Gastrocnemius medialis (tissue), 4 donors: ENCODE results near the gene PIR. TPM values are rescaled to one million over a fixed set of nuclear protein-coding genes. Genes with fewer than 3 reads are reported as not detected.

Experiments
- ATAC-seq, 2 donors: fragments of 150-250 bp; one replicate each; pipeline ENCODE4 v1.9.1; 2016
- DNase-seq, 2 donors: peaks; one replicate each; pipeline ENCODE4 v3.0.0-alpha.2; 2019
- H3K27ac ChIP-seq, 4 donors: fragments of 200-600 bp; sonication (generic); 1 replicate in 1 of 4; 2 replicates in 3 of 4; pipeline ENCODE4 v1.5.1; 2016 to 2018; ENCODE audit warnings: mild to moderate bottlenecking in 2 of 4, moderate library complexity in 1 of 4
- H3K27me3 ChIP-seq, 3 donors: fragments of 200-600 bp; sonication (generic) in 2 of 3; 1 replicate in 1 of 3; 2 replicates in 2 of 3; pipeline versions ENCODE4 v1.5.1 to v1.6.0; 2016 to 2019; ENCODE audit warnings: mild to moderate bottlenecking in 1 of 3, moderate library complexity in 1 of 3
- H3K36me3 ChIP-seq, 2 donors: fragments of 200-600 bp; sonication (generic) in 1 of 2; one replicate each; pipeline ENCODE4 v1.5.1; 2017 to 2018
- H3K4me1 ChIP-seq, 2 donors: fragments of 200-600 bp; sonication (generic) in 1 of 2; one replicate each; pipeline ENCODE4 v1.5.1; 2016 to 2017; ENCODE audit warnings: mild to moderate bottlenecking in 2 of 2
- H3K4me3 ChIP-seq, 4 donors: fragments of 200-600 bp; sonication (generic) in 3 of 4; 1 replicate in 1 of 4; 2 replicates in 3 of 4; pipeline ENCODE4 v1.5.1; 2016 to 2019; ENCODE audit warnings: mild to moderate bottlenecking in 2 of 4
- H3K9me3 ChIP-seq, 3 donors: fragments of 200-600 bp; sonication (generic) in 2 of 3; 1 replicate in 1 of 3; 2 replicates in 2 of 3; pipeline ENCODE4 v1.5.1; 2016 to 2019
- POLR2A ChIP-seq, 2 donors: fragments of 450-650 bp; IDR thresholded peaks; one replicate each; pipeline ENCODE4 v1.6.1; 2017; ENCODE audit warnings: antibody characterized with exemption in 2 of 2, mild to moderate bottlenecking in 2 of 2, moderate library complexity in 2 of 2
- in situ Hi-C, 4 donors: fragments of 200-750 bp; cut with MboI; loops; one replicate each; pipeline versions ENCODE4 v1.15.0 to v1.8.0; 2017; ENCODE audit warnings: low sequenced_read_pairs in 4 of 4
- intact Hi-C: fragments of 100-400 bp; cut with DNase I; formaldehyde crosslinking; loops from one replicate; pipeline ENCODE4 v1.15.1; 2023; ENCODE audit warnings: low total_unique reads
- total RNA-seq, 4 donors: library from RNA; depleted of rRNA; stranded (reverse); fragments of >200 nt; gene quantifications; one replicate each; pipeline versions ENCODE4 v1.1.0 to v1.2.3, GENCODE V29; 2016
- TF ChIP-seq, protein P1 (sequence below), 5 experiments: fragments of 450-650 bp in 3 of 5; fragments of 200-600 bp in 2 of 5; sonication (generic) in 2 of 5; IDR thresholded peaks in 4 of 5; conservative IDR thresholded peaks in 1 of 5; 1 replicate in 4 of 5; 2 replicates in 1 of 5; pipeline ENCODE4 v1.5.1; 2016 to 2019; ENCODE audit warnings: antibody characterized with exemption in 5 of 5, mild to moderate bottlenecking in 3 of 5, moderate library complexity in 3 of 5

PIR gene
- total RNA-seq, 4 donors from 2014 or later: 9.4 to 20.2 (median 14.2) TPM

- in situ Hi-C loops: no loop called here
Measured at GRCh38 chrX:15401378-15401777, 91.8 kb downstream of the PIR start.

DNA sequence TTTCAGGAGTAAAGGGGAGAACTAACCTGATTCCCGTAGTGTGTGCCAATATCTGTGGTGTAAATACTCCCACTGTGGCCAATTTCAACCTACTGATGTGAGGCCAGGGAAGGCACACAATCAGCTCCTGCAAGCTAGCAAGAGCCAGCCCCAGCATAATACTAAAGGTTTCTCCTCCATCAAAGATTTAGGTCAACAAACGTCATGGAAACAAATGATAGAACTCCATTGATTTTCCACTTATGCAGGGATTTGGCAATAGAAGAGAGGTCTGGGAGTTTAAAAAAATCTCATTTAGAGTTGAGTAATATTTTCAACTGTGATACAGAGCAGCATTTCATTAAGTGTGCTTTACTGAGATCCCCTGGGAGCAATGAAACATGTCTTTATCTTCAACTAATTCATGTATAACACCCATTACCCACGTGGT lies 93.2 kb downstream of the PIR start:
- no peaks in the 10 kb centered on the region for H3K27me3 ChIP-seq
- H3K27ac ChIP-seq: no peak overlapping the region
- no peak for DNase-seq
- no peaks in the 10 kb centered on the region for H3K4me1 ChIP-seq
- ATAC-seq: no peak
- TF ChIP-seq, protein P1, sequence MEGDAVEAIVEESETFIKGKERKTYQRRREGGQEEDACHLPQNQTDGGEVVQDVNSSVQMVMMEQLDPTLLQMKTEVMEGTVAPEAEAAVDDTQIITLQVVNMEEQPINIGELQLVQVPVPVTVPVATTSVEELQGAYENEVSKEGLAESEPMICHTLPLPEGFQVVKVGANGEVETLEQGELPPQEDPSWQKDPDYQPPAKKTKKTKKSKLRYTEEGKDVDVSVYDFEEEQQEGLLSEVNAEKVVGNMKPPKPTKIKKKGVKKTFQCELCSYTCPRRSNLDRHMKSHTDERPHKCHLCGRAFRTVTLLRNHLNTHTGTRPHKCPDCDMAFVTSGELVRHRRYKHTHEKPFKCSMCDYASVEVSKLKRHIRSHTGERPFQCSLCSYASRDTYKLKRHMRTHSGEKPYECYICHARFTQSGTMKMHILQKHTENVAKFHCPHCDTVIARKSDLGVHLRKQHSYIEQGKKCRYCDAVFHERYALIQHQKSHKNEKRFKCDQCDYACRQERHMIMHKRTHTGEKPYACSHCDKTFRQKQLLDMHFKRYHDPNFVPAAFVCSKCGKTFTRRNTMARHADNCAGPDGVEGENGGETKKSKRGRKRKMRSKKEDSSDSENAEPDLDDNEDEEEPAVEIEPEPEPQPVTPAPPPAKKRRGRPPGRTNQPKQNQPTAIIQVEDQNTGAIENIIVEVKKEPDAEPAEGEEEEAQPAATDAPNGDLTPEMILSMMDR (IDR thresholded peaks at IDR 0.05 in 4 of 5, conservative IDR thresholded peaks at IDR 0.05 in 1 of 5): no peak
- TF ChIP-seq POLR2A (IDR thresholded peaks at IDR 0.05): no peak
- intact Hi-C loops: no loop called here
- in situ Hi-C loops: no loop called here
- no peaks in the 10 kb centered on the region for H3K9me3 ChIP-seq
- H3K4me3 ChIP-seq: no peak overlapping the region
- no peaks in the 10 kb centered on the region for H3K36me3 ChIP-seq

More at GRCh38 chrX:15401378-15401777, 91.8 kb downstream of the PIR start:
- ATAC-seq (no peak), DNase-seq (no peak)
- H3K27ac ChIP-seq: no peak overlapping the region
- H3K27me3 ChIP-seq: no peaks in the 10 kb centered on the region
- intact Hi-C loops: no loop called here
- no peaks in the 10 kb centered on the region for H3K4me1 ChIP-seq
- H3K36me3 ChIP-seq: no peaks in the 10 kb centered on the region
- no peaks in the 10 kb centered on the region for H3K9me3 ChIP-seq
- no peak for TF ChIP-seq POLR2A (IDR thresholded peaks at IDR 0.05)
- TF ChIP-seq, protein P1 (IDR thresholded peaks at IDR 0.05 in 4 of 5, conservative IDR thresholded peaks at IDR 0.05 in 1 of 5): no peak
- H3K4me3 ChIP-seq: no peak overlapping the region

DNA sequence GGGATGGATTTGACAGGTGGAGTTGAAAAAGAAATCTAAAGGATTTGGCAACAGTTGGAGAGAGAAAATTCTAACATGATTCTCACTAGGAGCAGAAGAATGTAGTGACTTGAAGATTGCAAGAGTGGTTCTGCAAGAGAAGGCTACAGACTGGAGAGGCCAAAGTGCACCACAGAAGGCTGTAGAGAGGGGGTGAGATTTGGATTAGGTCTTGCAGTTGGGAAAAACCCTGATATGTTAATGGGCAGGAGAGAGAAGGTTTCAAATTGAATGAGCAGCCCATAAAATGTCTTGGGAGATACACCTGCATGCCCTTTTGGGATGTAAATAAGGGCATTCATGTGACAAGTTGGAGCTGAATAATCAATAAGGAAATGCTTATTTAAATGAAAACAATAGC lies 94.3 kb downstream of the PIR start:
- H3K27me3 ChIP-seq: no peaks in the 10 kb centered on the region
- no peak overlapping the region for H3K4me3 ChIP-seq
- H3K9me3 ChIP-seq: no peaks in the 10 kb centered on the region
- intact Hi-C loops (no loop called here), in situ Hi-C loops (no loop called here)
- no peaks in the 10 kb centered on the region for H3K36me3 ChIP-seq
- DNase-seq (no peak), ATAC-seq (no peak)
- no peaks in the 10 kb centered on the region for H3K4me1 ChIP-seq
- H3K27ac ChIP-seq: no peak overlapping the region
- TF ChIP-seq POLR2A (IDR thresholded peaks at IDR 0.05): no peak
- TF ChIP-seq, protein P1 (IDR thresholded peaks at IDR 0.05 in 4 of 5, conservative IDR thresholded peaks at IDR 0.05 in 1 of 5): no peak

DNA sequence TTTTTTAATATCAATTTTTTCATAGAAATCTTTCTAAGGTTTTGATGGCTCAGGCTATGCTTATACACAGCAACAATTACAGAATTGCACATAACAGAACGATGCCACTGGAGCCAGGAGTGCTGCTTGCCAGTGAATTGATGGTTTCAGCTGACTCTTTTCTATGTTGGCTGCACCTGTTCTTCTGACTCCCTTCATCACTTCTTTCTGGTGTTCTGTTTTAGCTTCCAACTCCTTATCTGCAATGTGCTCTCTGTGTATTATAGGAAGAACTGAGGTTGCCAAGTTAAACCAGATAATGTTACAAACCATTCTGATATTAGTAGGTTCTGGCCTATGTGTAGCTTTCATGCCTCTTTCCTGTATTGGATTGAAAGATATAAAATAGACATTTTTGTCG lies 97.3 kb downstream of the PIR start:
- intact Hi-C loops: no loop called here
- Histone ChIP-seq H3K27ac (no peak overlapping the region), H3K9me3 (no peaks in the 10 kb centered on the region), H3K36me3 (no peaks in the 10 kb centered on the region), H3K4me1 (no peaks in the 10 kb centered on the region), H3K4me3 (no peak overlapping the region), H3K27me3 (no peaks in the 10 kb centered on the region)
- ATAC-seq (no peak), DNase-seq (no peak)
- TF ChIP-seq, protein P1 (IDR thresholded peaks at IDR 0.05 in 4 of 5, conservative IDR thresholded peaks at IDR 0.05 in 1 of 5): no peak
- no peak for TF ChIP-seq POLR2A (IDR thresholded peaks at IDR 0.05)
- in situ Hi-C loops: no loop called here

GRCh38 chrX:15391850-15392249 lies 101.3 kb downstream of the PIR start:
- ATAC-seq (no peak), DNase-seq (no peak)
- no peak overlapping the region for H3K27ac ChIP-seq
- intact Hi-C loops: no loop called here
- H3K4me3 ChIP-seq: no peak overlapping the region
- H3K4me1 ChIP-seq: no peaks in the 10 kb centered on the region
- H3K27me3 ChIP-seq: no peaks in the 10 kb centered on the region
- TF ChIP-seq POLR2A (IDR thresholded peaks at IDR 0.05): no peak
- TF ChIP-seq, protein P1 (IDR thresholded peaks at IDR 0.05 in 4 of 5, conservative IDR thresholded peaks at IDR 0.05 in 1 of 5): no peak
- in situ Hi-C loops: no loop called here
- no peaks in the 10 kb centered on the region for H3K36me3 ChIP-seq
- no peaks in the 10 kb centered on the region for H3K9me3 ChIP-seq
